ENCODE measurements around the gene PLXNA2.

DNA sequence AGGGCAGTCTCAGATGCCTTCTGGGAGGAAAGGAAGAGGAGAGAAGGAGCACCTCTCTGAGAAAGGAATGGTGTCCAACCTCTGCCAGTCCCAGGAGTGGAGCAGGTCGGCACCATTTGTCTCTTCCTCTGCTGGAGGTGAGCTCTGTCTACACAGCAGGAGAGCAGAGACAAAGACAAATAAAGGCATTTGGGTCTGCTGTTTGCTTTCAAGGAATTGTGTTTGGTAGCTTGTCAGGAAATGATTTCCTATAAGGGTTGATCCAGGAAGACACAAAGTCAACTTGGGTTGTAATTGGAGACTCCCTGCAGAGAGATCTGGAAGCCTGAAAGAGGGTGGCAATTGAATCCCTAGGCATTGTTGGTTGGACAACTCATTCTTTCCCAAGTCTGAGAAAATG is 34.5 kb upstream of the PLXNA2 start:
- TF ChIP-seq, protein P1, sequence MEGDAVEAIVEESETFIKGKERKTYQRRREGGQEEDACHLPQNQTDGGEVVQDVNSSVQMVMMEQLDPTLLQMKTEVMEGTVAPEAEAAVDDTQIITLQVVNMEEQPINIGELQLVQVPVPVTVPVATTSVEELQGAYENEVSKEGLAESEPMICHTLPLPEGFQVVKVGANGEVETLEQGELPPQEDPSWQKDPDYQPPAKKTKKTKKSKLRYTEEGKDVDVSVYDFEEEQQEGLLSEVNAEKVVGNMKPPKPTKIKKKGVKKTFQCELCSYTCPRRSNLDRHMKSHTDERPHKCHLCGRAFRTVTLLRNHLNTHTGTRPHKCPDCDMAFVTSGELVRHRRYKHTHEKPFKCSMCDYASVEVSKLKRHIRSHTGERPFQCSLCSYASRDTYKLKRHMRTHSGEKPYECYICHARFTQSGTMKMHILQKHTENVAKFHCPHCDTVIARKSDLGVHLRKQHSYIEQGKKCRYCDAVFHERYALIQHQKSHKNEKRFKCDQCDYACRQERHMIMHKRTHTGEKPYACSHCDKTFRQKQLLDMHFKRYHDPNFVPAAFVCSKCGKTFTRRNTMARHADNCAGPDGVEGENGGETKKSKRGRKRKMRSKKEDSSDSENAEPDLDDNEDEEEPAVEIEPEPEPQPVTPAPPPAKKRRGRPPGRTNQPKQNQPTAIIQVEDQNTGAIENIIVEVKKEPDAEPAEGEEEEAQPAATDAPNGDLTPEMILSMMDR (IDR thresholded peaks at IDR 0.05), result no peak
- no peak for TF ChIP-seq POLR2A (IDR thresholded peaks at IDR 0.05)
